Measurements from ENCODE around the gene KCND3.

KCND3 gene

DNA sequence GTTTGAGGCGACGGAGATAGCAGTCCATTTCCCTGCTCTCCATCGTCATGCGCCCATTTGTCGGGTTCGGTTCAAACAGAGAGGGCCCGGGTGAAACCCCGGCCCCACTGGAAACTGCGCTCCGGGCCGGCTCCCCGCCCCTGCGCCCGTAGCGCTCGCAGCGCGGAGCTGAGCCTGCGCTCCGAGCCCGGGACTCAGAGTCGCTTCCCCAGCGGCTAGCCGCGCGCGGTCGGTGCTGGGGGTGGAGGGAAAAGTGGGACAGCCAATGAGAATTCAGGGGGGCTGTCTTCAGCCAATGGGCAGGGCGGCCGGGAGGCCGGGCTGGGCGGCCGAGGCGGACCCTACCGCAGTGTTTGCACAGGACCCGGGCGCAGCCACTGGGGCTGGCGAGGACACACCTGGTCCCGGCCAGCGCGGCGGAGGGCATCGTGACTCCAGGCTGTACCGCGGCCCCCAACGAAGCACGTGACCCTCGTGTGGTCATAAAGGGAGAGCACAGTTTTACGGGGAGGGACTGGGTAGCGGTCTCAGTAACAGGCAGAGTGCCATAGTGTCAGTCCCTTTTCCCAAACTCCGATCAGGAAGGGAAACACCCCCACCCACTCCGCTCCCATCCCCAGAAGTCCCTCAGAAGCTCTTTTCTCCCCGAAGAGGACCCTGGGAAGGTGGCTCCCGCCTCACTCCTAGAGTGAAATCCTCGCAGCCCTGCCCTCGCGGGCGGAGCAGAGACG is 250.1 kb downstream of the KCND3 start, which contains the start of gene INKA2:
INKA2 (minus strand) TSS at position 202 of the 731 bp plus-strand sequence; CDS start at position 49, 153 bp downstream.
- Mint-ChIP-seq H3K36me3 (ENCODE audit: insufficient read depth) (no peaks in the 10 kb centered on the region), H3K27ac (ENCODE audit: low read depth) (no peak within 1 kb of the TSS), H3K4me3 (peak within 1 kb of the TSS; percentile 81), H3K4me1 (peaks cover 30% of the 10 kb centered on the region), H3K27me3 (peaks cover 43% of the 10 kb centered on the region), H3K9me3 (no peaks in the 10 kb centered on the region)
- ATAC-seq (replicated peaks; ENCODE audit: extremely low read depth, poor library complexity, severe bottlenecking) (peak; percentile 66), DNase-seq (ENCODE audit: low spot score in 2 of 2) (peak in 1 of 2 donors; percentile 35)

DNA sequence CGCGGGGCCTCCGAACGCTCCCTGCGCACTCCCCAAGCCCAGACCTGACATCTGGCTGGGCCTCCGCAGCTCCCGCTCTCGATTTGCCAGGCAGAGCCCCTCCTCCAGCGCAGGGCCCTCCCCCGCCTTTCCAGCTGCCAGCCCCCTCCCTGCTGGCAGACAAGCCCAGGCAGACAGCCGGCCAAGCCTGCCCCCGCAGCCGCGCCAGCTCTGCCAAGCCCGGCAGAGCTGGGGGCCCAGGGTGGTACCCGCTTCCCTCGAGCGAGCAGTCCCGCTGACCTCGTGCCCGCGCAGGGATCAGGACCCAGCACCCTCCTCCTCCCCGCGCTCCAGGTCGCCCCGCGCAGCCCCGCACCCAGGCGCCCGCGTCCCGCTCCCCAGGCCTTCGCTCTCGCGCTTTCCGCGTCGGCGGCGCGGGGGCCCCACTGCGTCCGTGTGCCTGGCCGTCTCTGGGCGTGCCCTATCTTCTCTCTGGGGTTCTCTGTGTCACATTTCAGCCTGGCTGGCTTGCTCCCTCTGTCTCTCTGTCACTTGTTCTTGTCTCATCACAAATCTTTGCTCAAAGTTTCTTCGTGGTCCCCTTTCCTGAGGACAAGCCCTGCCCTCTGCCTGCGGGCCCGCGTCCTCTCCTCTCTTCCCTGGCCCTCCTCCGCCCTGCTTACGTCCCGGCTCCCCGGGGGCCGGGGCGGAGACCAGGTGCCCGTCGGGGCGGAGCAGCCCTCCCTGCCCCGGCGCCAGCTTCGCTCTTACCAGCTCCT is 250.9 kb downstream of the KCND3 start:
- H3K27me3 Mint-ChIP-seq, result peaks cover 43% of the 10 kb centered on the region
- no peaks in the 10 kb centered on the region for H3K36me3 Mint-ChIP-seq (ENCODE audit: insufficient read depth)
- H3K9me3 Mint-ChIP-seq, result no peaks in the 10 kb centered on the region
- ATAC-seq (replicated peaks; ENCODE audit: extremely low read depth, poor library complexity, severe bottlenecking), result peak; percentile 57
- H3K4me1 Mint-ChIP-seq, result peaks cover 30% of the 10 kb centered on the region
- DNase-seq (ENCODE audit: low spot score in 2 of 2), result no peak
- H3K27ac Mint-ChIP-seq (ENCODE audit: low read depth), result no peak overlapping the region
- peak overlapping the region; percentile 81 for H3K4me3 Mint-ChIP-seq

- H3K9me3 Mint-ChIP-seq, result no peaks in the 10 kb centered on the region
- DNase-seq (ENCODE audit: low spot score in 2 of 2) (no peak), ATAC-seq (replicated peaks; ENCODE audit: extremely low read depth, poor library complexity, severe bottlenecking) (no peak)
- peak overlapping the region; percentile 6 for H3K27ac Mint-ChIP-seq (ENCODE audit: low read depth)
- H3K27me3 Mint-ChIP-seq, result peaks cover 43% of the 10 kb centered on the region
- peak overlapping the region; percentile 81 for H3K4me3 Mint-ChIP-seq
- no peaks in the 10 kb centered on the region for H3K36me3 Mint-ChIP-seq (ENCODE audit: insufficient read depth)
- peaks cover 30% of the 10 kb centered on the region for H3K4me1 Mint-ChIP-seq
These were observed 251.4 kb downstream of the KCND3 start for GRCh38 chr1:111738133-111738435.

- Mint-ChIP-seq H3K36me3 (ENCODE audit: insufficient read depth) (no peaks in the 10 kb centered on the region), H3K9me3 (no peaks in the 10 kb centered on the region), H3K4me3 (peak overlapping the region; percentile 81), H3K27ac (ENCODE audit: low read depth) (peak overlapping the region; percentile 6), H3K4me1 (peaks cover 30% of the 10 kb centered on the region), H3K27me3 (peaks cover 43% of the 10 kb centered on the region)
- DNase-seq (ENCODE audit: low spot score in 2 of 2), result no peak
- ATAC-seq (replicated peaks; ENCODE audit: extremely low read depth, poor library complexity, severe bottlenecking), result no peak
These were observed 252.0 kb downstream of the KCND3 start for GRCh38 chr1:111737216-111738132.

- Mint-ChIP-seq H3K9me3 (no peaks in the 10 kb centered on the region), H3K27me3 (peaks cover 43% of the 10 kb centered on the region), H3K27ac (ENCODE audit: low read depth) (no peak overlapping the region), H3K4me1 (peaks cover 30% of the 10 kb centered on the region), H3K4me3 (no peak overlapping the region), H3K36me3 (ENCODE audit: insufficient read depth) (no peaks in the 10 kb centered on the region)
- ATAC-seq (replicated peaks; ENCODE audit: extremely low read depth, poor library complexity, severe bottlenecking) (no peak), DNase-seq (ENCODE audit: low spot score in 2 of 2) (no peak)
These were observed 252.8 kb downstream of the KCND3 start for GRCh38 chr1:111736548-111737215.

GRCh38 chr1:111735858-111736544 is 253.5 kb downstream of the KCND3 start:
- DNase-seq (ENCODE audit: low spot score in 2 of 2) (no peak), ATAC-seq (replicated peaks; ENCODE audit: extremely low read depth, poor library complexity, severe bottlenecking) (no peak)
- Mint-ChIP-seq H3K4me3 (no peak overlapping the region), H3K9me3 (no peaks in the 10 kb centered on the region), H3K27ac (ENCODE audit: low read depth) (no peak overlapping the region), H3K36me3 (ENCODE audit: insufficient read depth) (no peaks in the 10 kb centered on the region), H3K27me3 (peaks cover 38% of the 10 kb centered on the region), H3K4me1 (peaks cover 29% of the 10 kb centered on the region)

GRCh38 chr1:111735321-111735720 is 254.1 kb downstream of the KCND3 start:
- H3K4me1 Mint-ChIP-seq, result peaks cover 23% of the 10 kb centered on the region
- peaks cover 32% of the 10 kb centered on the region for H3K27me3 Mint-ChIP-seq
- no peaks in the 10 kb centered on the region for H3K9me3 Mint-ChIP-seq
- H3K4me3 Mint-ChIP-seq, result no peak overlapping the region
- H3K27ac Mint-ChIP-seq (ENCODE audit: low read depth), result no peak overlapping the region
- no peaks in the 10 kb centered on the region for H3K36me3 Mint-ChIP-seq (ENCODE audit: insufficient read depth)
- ATAC-seq (replicated peaks; ENCODE audit: extremely low read depth, poor library complexity, severe bottlenecking) (no peak), DNase-seq (ENCODE audit: low spot score in 2 of 2) (no peak)

DNA sequence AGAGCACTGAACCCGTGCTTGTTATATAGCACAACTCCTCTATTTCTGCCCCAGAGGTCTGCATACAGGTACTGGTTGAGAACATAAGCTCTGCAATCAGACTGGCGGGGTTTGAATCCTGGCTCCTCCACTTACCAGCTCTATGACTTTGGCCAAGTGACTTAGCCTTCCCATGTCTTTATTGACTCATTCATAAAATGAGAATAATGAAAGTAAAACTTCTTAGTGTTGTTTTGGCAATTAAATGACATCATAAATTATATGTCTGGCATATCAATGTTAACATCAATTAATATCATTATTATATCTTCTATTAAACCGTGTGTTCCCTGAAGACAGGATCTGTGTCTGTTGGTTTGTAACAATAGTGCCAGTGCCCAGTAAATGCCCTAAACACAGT is 254.6 kb downstream of the KCND3 start:
- DNase-seq (ENCODE audit: low spot score in 2 of 2), result no peak
- no peak for ATAC-seq (replicated peaks; ENCODE audit: extremely low read depth, poor library complexity, severe bottlenecking)
- no peaks in the 10 kb centered on the region for H3K36me3 Mint-ChIP-seq (ENCODE audit: insufficient read depth)
- no peak overlapping the region for H3K27ac Mint-ChIP-seq (ENCODE audit: low read depth)
- H3K27me3 Mint-ChIP-seq, result peaks cover 27% of the 10 kb centered on the region
- H3K4me3 Mint-ChIP-seq, result no peak overlapping the region
- no peaks in the 10 kb centered on the region for H3K9me3 Mint-ChIP-seq
- H3K4me1 Mint-ChIP-seq, result peaks cover 19% of the 10 kb centered on the region

- peaks cover 16% of the 10 kb centered on the region for H3K4me1 Mint-ChIP-seq
- no peaks in the 10 kb centered on the region for H3K36me3 Mint-ChIP-seq (ENCODE audit: insufficient read depth)
- no peaks in the 10 kb centered on the region for H3K9me3 Mint-ChIP-seq
- H3K27ac Mint-ChIP-seq (ENCODE audit: low read depth), result no peak overlapping the region
- DNase-seq (ENCODE audit: low spot score in 2 of 2), result no peak
- no peak overlapping the region for H3K4me3 Mint-ChIP-seq
- H3K27me3 Mint-ChIP-seq, result peaks cover 23% of the 10 kb centered on the region
- ATAC-seq (replicated peaks; ENCODE audit: extremely low read depth, poor library complexity, severe bottlenecking), result no peak
These were observed 255.0 kb downstream of the KCND3 start for GRCh38 chr1:111734426-111734825.

DNA sequence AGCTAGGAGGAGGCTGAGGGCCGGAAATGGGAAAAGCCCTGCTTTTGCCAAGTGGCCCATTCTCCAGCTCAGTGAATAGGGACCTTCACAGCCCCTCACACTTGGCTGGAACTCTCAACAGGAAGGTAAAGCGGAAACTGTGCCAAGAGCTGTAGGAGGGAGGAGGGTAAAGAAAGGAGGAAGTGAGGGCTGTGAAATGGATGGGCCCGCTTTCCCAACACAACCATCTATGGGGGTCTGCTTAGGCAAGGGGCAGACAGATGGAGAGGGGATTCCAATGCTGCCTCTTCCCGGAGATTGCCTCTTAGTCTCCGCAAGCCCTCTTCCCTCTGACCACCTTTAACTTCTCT is 255.5 kb downstream of the KCND3 start:
- H3K9me3 Mint-ChIP-seq, result no peaks in the 10 kb centered on the region
- no peaks in the 10 kb centered on the region for H3K36me3 Mint-ChIP-seq (ENCODE audit: insufficient read depth)
- peaks cover 20% of the 10 kb centered on the region for H3K27me3 Mint-ChIP-seq
- H3K27ac Mint-ChIP-seq (ENCODE audit: low read depth), result no peak overlapping the region
- DNase-seq (ENCODE audit: low spot score in 2 of 2) (no peak), ATAC-seq (replicated peaks; ENCODE audit: extremely low read depth, poor library complexity, severe bottlenecking) (no peak)
- H3K4me1 Mint-ChIP-seq, result peaks cover 15% of the 10 kb centered on the region
- H3K4me3 Mint-ChIP-seq, result no peak overlapping the region

GRCh38 chr1:111733183-111733991 is 256.1 kb downstream of the KCND3 start:
- no peaks in the 10 kb centered on the region for H3K9me3 Mint-ChIP-seq
- ATAC-seq (replicated peaks; ENCODE audit: extremely low read depth, poor library complexity, severe bottlenecking), result no peak
- H3K4me1 Mint-ChIP-seq, result peaks cover 10% of the 10 kb centered on the region
- H3K27ac Mint-ChIP-seq (ENCODE audit: low read depth), result no peak overlapping the region
- peaks cover 14% of the 10 kb centered on the region for H3K27me3 Mint-ChIP-seq
- DNase-seq (ENCODE audit: low spot score in 2 of 2), result no peak
- H3K4me3 Mint-ChIP-seq, result no peak overlapping the region
- no peaks in the 10 kb centered on the region for H3K36me3 Mint-ChIP-seq (ENCODE audit: insufficient read depth)
